Activated CD8-positive, alpha-beta T cell treated with anti-CD3 and anti-CD28 coated beads for 36 hours (primary cell): ENCODE measurements around the gene C15orf62. TPM values are rescaled to one million over a fixed set of nuclear protein-coding genes. Genes with fewer than 3 reads are reported as not detected.

ENCODE experiments used
- ATAC-seq: fragments of 200-7000 bp; cut with Tn5 transposase; one replicate; pipeline ENCODE4 v1.10.0; 2021; ENCODE audit warnings: mild to moderate bottlenecking, moderate library complexity
- CTCF ChIA-PET: fragments of 350-600 bp; sonication (Branson Sonifier 250); formaldehyde crosslinking; loops from one replicate; lab custom pipeline; 2021; ENCODE audit warnings: antibody characterized with exemption; lab: Charles Lee
- POLR2A ChIA-PET: fragments of 350-600 bp; sonication (Branson Sonifier 250); formaldehyde crosslinking; loops from one replicate; lab custom pipeline; 2021; ENCODE audit warnings: antibody characterized with exemption; lab: Charles Lee
- DNase-seq: peaks from one replicate; pipeline ENCODE4 v3.0.0-alpha.2; 2020
- H3K27ac Mint-ChIP-seq: one replicate; pipeline ENCODE4 v1.8.0; 2021; ENCODE audit warnings: mild to moderate bottlenecking, mixed read lengths
- H3K27me3 Mint-ChIP-seq: one replicate; pipeline ENCODE4 v1.8.0; 2021; ENCODE audit warnings: mixed read lengths
- H3K36me3 Mint-ChIP-seq: one replicate; pipeline ENCODE4 v1.8.0; 2021; ENCODE audit warnings: low read depth, mixed read lengths
- H3K4me1 Mint-ChIP-seq: one replicate; pipeline ENCODE4 v1.8.0; 2021; ENCODE audit warnings: low read depth, mixed read lengths
- H3K4me3 Mint-ChIP-seq: one replicate; pipeline ENCODE4 v1.8.0; 2021; ENCODE audit warnings: mild to moderate bottlenecking, moderate library complexity, mixed read lengths
- H3K9me3 Mint-ChIP-seq: one replicate; pipeline ENCODE4 v1.8.0; 2021; ENCODE audit warnings: mixed read lengths
- CTCF ChIP-seq: fragments of 200-600 bp; IDR thresholded peaks from one replicate; pipeline ENCODE4 v1.8.0; 2022; ENCODE audit warnings: antibody characterized with exemption, mild to moderate bottlenecking
- intact Hi-C: fragments of 100-400 bp; cut with micrococcal nuclease; formaldehyde crosslinking; loops from one replicate; pipeline ENCODE4 v1.10.0; 2022
- total RNA-seq, 2 experiments: library from RNA; stranded (reverse); gene quantifications; one replicate each; pipeline ENCODE4 v1.2.3, GENCODE V29; 2021

The C15orf62 gene
- total RNA-seq, 2 experiments from 2014 or later, result 0.61 to 0.63 TPM

GRCh38 chr15:40767838-40768500 is 1.8 kb upstream of the C15orf62 start:
- POLR2A ChIA-PET, result interaction anchor here (0.8 to 6.8 kb wide), 6 partner anchors 11 to 106 kb away, joined by 3 to 37 read pairs (median 4); partner anchors contain the start of genes DNAJC17, RAD51, RHOV and ZFYVE19
- intact Hi-C loops, result loop anchor here (5.0 kb wide), 1 partner anchor 39 kb away; the partner anchor contains the start of genes DNAJC17 and ZFYVE19
- Mint-ChIP-seq H3K27me3 (no peaks in the 10 kb centered on the region), H3K4me1 (peaks cover 58% of the 10 kb centered on the region), H3K36me3 (peaks cover 9% of the 10 kb centered on the region), H3K27ac (peak overlapping the region; percentile 92), H3K4me3 (no peak overlapping the region), H3K9me3 (no peaks in the 10 kb centered on the region)
- CTCF ChIA-PET, result interaction anchor here (2.6 to 3.7 kb wide), 2 partner anchors 15 kb away, joined by 20 to 27 read pairs; no protein-coding TSS in a partner anchor
- ATAC-seq (no peak), DNase-seq (no peak)
- no peak for TF ChIP-seq CTCF

DNA sequence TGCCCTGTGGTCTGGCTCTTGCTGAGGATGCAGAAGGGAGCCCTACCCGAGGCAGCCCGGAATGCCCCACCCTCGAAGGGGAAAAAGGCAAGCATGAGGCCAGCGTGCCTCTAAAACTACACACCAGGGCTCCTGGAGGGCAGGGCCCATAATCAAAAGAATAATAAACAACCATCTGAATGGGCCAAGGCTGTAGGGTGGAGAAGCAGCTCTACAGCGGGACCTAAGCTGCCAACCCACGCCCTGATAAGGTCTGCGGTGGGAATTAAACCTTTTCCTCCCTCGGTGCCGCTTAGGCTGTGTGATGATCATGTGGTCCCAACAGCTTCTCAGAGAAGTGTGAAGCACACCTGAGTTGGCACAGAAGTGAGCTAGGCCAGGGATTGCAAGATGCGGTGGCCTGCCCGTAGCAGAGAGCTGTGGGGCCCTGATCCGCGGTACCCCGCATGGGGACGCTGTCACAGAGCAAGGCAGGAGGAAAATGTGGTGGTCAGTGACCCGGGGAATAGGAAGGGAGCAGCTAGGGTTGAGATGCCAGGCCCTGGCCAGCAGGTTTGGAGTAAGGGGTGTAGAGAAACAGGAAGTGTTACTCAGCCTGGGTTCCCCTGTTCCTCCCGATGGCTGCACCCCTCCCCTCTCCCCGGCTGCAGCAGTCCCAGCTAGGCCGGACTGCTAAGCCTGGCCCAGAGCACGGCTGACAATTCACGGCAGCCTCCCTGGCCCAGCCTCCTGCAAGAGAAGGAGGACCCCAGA is 1.1 kb upstream of the C15orf62 start:
- Mint-ChIP-seq H3K27ac (peak overlapping the region; percentile 92), H3K4me1 (peaks cover 52% of the 10 kb centered on the region), H3K36me3 (peaks cover 9% of the 10 kb centered on the region), H3K27me3 (no peaks in the 10 kb centered on the region), H3K9me3 (no peaks in the 10 kb centered on the region), H3K4me3 (peak overlapping the region; percentile 59)
- CTCF ChIA-PET, result interaction anchor here (1.5 to 2.6 kb wide), 2 partner anchors 14 to 25 kb away, joined by 6 to 20 read pairs; no protein-coding TSS in a partner anchor
- POLR2A ChIA-PET, result interaction anchor here (1.5 to 6.8 kb wide), 5 partner anchors 11 to 105 kb away, joined by 3 to 37 read pairs (median 6); partner anchors contain the start of genes DNAJC17, RHOV and ZFYVE19
- no peak for TF ChIP-seq CTCF
- no peak for ATAC-seq
- intact Hi-C loops, result loop anchor here (5.0 kb wide), 1 partner anchor 39 kb away; the partner anchor contains the start of genes DNAJC17 and ZFYVE19
- no peak for DNase-seq

- Mint-ChIP-seq H3K27ac (peak overlapping the region; percentile 92), H3K36me3 (peaks cover 8% of the 10 kb centered on the region), H3K4me1 (peaks cover 43% of the 10 kb centered on the region), H3K4me3 (peak overlapping the region; percentile 59), H3K27me3 (no peaks in the 10 kb centered on the region), H3K9me3 (no peaks in the 10 kb centered on the region)
- peak; percentile 26 for DNase-seq
- intact Hi-C loops, result no loop called here
- ChIA-PET CTCF (interaction anchor here (0.8 to 2.6 kb wide), 7 partner anchors 12 to 250 kb away, joined by 3 to 20 read pairs (median 4); partner anchors contain the start of genes SPINT1 and VPS18), POLR2A (interaction anchor here (0.6 to 6.8 kb wide), 7 partner anchors 13 to 179 kb away, joined by 3 to 37 read pairs (median 5); partner anchors contain the start of gene RAD51)
- no peak for ATAC-seq
- TF ChIP-seq CTCF, result no peak
Observed at GRCh38 chr15:40770147-40770721, 454 bp downstream of the C15orf62 start.

DNA sequence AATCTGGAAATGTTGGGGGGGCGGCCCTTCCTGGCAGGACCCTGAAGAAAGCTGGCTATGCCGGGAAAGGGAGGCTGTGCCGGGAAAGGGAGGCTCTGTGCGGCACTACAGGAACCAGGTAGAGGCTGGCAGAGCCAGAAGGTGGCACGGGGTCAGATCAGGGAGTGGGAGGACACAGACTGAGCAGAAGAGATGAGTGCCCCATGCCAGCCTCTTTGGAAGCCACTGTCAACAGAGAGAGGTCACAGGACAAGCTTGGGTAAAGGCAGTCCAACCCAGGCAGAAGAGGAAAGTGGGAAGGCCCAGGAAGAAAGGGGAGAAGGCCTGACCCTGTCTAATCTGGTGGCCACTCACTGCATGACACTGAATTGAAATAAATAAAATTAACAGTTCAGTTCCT is 1.5 kb downstream of the C15orf62 start:
- CTCF ChIA-PET, result interaction anchor here (1.2 to 2.7 kb wide), 2 partner anchors 11 to 15 kb away, joined by 3 to 16 read pairs; no protein-coding TSS in a partner anchor
- TF ChIP-seq CTCF, result no peak
- no peak for DNase-seq
- no peaks in the 10 kb centered on the region for H3K9me3 Mint-ChIP-seq
- ATAC-seq, result no peak
- no peaks in the 10 kb centered on the region for H3K27me3 Mint-ChIP-seq
- peaks cover 7% of the 10 kb centered on the region for H3K36me3 Mint-ChIP-seq
- H3K4me1 Mint-ChIP-seq, result peaks cover 33% of the 10 kb centered on the region
- H3K4me3 Mint-ChIP-seq, result no peak overlapping the region
- no peak overlapping the region for H3K27ac Mint-ChIP-seq
- intact Hi-C loops, result no loop called here
- POLR2A ChIA-PET, result interaction anchor here (1.1 to 3.8 kb wide), 2 partner anchors 12 to 35 kb away, joined by 4 to 14 read pairs; partner anchors contain the start of gene ZFYVE19
